ENCODE results near the gene ZNF71.
"Not testable (repeated sequence)": the region's sequence is repeated elsewhere in the genome, so short reads cannot be mapped to it uniquely, and the experiment has no call there.

ZNF71 gene

GRCh38 chr19:56625708-56626107, 30.6 kb downstream of the ZNF71 start:
- DNase-seq = no peak

GRCh38 chr19:56633021-56633420, 37.9 kb downstream of the ZNF71 start:
- no peak for DNase-seq

GRCh38 chr19:56637976-56638555, 43.0 kb downstream of the ZNF71 start:
- peak; percentile 13 for DNase-seq

- no peak for DNase-seq
These were observed 44.1 kb downstream of the ZNF71 start for GRCh38 chr19:56639217-56639616.

- DNase-seq = no peak
These were observed 47.8 kb downstream of the ZNF71 start, which contains the start of gene SMIM17 for GRCh38 chr19:56642711-56643459. TSS of gene SMIM17 (plus strand) at chr19:56643159. CDS start at chr19:56645668, 2,509 bp downstream.

- no peak for DNase-seq
These were observed 48.4 kb downstream of the ZNF71 start for GRCh38 chr19:56643460-56643955.

- no peak for DNase-seq
These were observed 59.0 kb downstream of the ZNF71 start for GRCh38 chr19:56654151-56654550.

GRCh38 chr19:56660381-56661107, 65.4 kb downstream of the ZNF71 start:
- no peak for DNase-seq

- DNase-seq = no peak
These were observed 66.1 kb downstream of the ZNF71 start for GRCh38 chr19:56661248-56661647.

GRCh38 chr19:56663931-56664500, 68.9 kb downstream of the ZNF71 start:
- no peak for DNase-seq

GRCh38 chr19:56664511-56664910, 69.4 kb downstream of the ZNF71 start:
- no peak for DNase-seq

GRCh38 chr19:56667311-56667870, 72.3 kb downstream of the ZNF71 start:
- no peak for DNase-seq

- DNase-seq = no peak
These were observed 73.6 kb downstream of the ZNF71 start for GRCh38 chr19:56668676-56669075.

GRCh38 chr19:56670401-56670960, 75.4 kb downstream of the ZNF71 start:
- no peak for DNase-seq

GRCh38 chr19:56670961-56671612, 76.0 kb downstream of the ZNF71 start:
- DNase-seq = no peak

- peak; percentile 85 for DNase-seq
These were observed 76.5 kb downstream of the ZNF71 start, which contains the start of gene ZNF835 for GRCh38 chr19:56671613-56671994. TSS of gene ZNF835 (minus strand) at chr19:56671757. CDS start at chr19:56665198, 6,559 bp downstream.

- DNase-seq = not testable (repeated sequence)
These were observed 77.5 kb downstream of the ZNF71 start for GRCh38 chr19:56672610-56673009.
